ENCODE measurements around the gene LYAR.

DNA sequence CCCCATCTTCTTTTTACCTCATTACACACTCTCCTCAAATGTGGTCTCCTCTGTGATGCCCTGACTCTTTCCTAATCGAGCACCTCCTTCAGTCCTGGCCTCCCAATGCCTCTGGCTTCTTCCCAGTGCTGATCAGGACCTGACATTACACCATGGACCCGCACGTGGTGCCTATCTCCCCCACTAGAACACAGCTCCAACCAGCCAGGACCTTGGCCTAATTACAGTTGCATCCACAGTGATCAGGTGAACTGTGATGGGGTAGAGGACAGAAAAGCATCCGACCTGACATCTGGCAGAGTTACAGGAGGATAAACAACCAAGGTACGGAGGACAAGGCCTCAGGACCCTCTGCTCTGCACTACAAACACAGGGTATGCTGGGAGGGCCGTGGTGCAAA, 12.4 kb downstream of the LYAR start:
- TF ChIP-seq, protein P1, sequence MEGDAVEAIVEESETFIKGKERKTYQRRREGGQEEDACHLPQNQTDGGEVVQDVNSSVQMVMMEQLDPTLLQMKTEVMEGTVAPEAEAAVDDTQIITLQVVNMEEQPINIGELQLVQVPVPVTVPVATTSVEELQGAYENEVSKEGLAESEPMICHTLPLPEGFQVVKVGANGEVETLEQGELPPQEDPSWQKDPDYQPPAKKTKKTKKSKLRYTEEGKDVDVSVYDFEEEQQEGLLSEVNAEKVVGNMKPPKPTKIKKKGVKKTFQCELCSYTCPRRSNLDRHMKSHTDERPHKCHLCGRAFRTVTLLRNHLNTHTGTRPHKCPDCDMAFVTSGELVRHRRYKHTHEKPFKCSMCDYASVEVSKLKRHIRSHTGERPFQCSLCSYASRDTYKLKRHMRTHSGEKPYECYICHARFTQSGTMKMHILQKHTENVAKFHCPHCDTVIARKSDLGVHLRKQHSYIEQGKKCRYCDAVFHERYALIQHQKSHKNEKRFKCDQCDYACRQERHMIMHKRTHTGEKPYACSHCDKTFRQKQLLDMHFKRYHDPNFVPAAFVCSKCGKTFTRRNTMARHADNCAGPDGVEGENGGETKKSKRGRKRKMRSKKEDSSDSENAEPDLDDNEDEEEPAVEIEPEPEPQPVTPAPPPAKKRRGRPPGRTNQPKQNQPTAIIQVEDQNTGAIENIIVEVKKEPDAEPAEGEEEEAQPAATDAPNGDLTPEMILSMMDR (IDR thresholded peaks at IDR 0.05), result no peak
- TF ChIP-seq EP300 (IDR thresholded peaks at IDR 0.05), result no peak
- TF ChIP-seq POLR2A (IDR thresholded peaks at IDR 0.05), result no peak

Data from tibial nerve (tissue), 4 donors.